HEK293T (cell line): Measurements from ENCODE around the gene NOC2L.

Source experiments
- CTCF ChIA-PET: fragments of 350-600 bp; formaldehyde crosslinking; extraction: SDS; loops from one replicate; lab custom pipeline; 2021; ENCODE audit warnings: antibody characterized with exemption, inconsistent platforms; lab: Yijun Ruan, JAX
- POLR2A ChIA-PET: fragments of 350-600 bp; formaldehyde crosslinking; extraction: SDS; loops from one replicate; lab custom pipeline; 2020; ENCODE audit warnings: antibody characterized with exemption, inconsistent platforms; lab: Yijun Ruan, JAX
- DNase-seq: peaks from one replicate; pipeline ENCODE4 v3.0.0; 2012; ENCODE audit warnings: mixed read lengths; ENCODE audit errors: extremely low spot score
- ARNT ChIP-seq: fragments of 450-650 bp; IDR thresholded peaks from 2 replicates; pipeline ENCODE4 v1.6.1; 2017; ENCODE audit warnings: mild to moderate bottlenecking
- BHLHE40 ChIP-seq: fragments of 450-650 bp; IDR thresholded peaks from 2 replicates; pipeline ENCODE4 v1.6.1; 2016; ENCODE audit warnings: mild to moderate bottlenecking, moderate library complexity, borderline replicate concordance
- CTBP1 ChIP-seq: fragments of 450-650 bp; IDR thresholded peaks from 2 replicates; pipeline ENCODE4 v1.6.1; 2016; ENCODE audit warnings: borderline replicate concordance
- ELF4 ChIP-seq: fragments of 450-650 bp; IDR thresholded peaks from 2 replicates; pipeline ENCODE4 v1.6.1; 2017; ENCODE audit warnings: antibody characterized with exemption
- FOXA1 ChIP-seq: fragments of 450-650 bp; IDR thresholded peaks from 2 replicates; pipeline ENCODE4 v1.6.1; 2016; ENCODE audit warnings: mild to moderate bottlenecking
- FOXK2 ChIP-seq: fragments of 450-650 bp; IDR thresholded peaks from 2 replicates; pipeline ENCODE4 v1.6.1; 2016; ENCODE audit warnings: mild to moderate bottlenecking
- FOXM1 ChIP-seq: fragments of 450-650 bp; IDR thresholded peaks from 2 replicates; pipeline ENCODE4 v1.6.1; 2017; ENCODE audit warnings: mild to moderate bottlenecking, borderline replicate concordance
- HDGF ChIP-seq: fragments of 450-650 bp; IDR thresholded peaks from 2 replicates; pipeline ENCODE4 v1.6.1; 2017; ENCODE audit warnings: antibody characterized with exemption, borderline replicate concordance
- L3MBTL2 ChIP-seq: fragments of 450-650 bp; conservative IDR thresholded peaks from 2 replicates; pipeline ENCODE4 v1.6.1; 2016; ENCODE audit warnings: mild to moderate bottlenecking
- LEF1 ChIP-seq: fragments of 450-650 bp; IDR thresholded peaks from 2 replicates; pipeline ENCODE4 v1.6.1; 2017; ENCODE audit warnings: mild to moderate bottlenecking, borderline replicate concordance
- NFRKB ChIP-seq: fragments of 450-650 bp; IDR thresholded peaks from 2 replicates; pipeline ENCODE4 v1.6.1; 2016; ENCODE audit warnings: mild to moderate bottlenecking, moderate library complexity
- SP1 ChIP-seq: fragments of 450-650 bp; IDR thresholded peaks from 2 replicates; pipeline ENCODE4 v1.6.1; 2017
- SUZ12 ChIP-seq: fragments of 450-650 bp; IDR thresholded peaks from 2 replicates; pipeline ENCODE4 v1.6.1; 2016; ENCODE audit warnings: mild to moderate bottlenecking
- TARDBP ChIP-seq: fragments of 450-650 bp; IDR thresholded peaks from 2 replicates; pipeline ENCODE4 v1.6.1; 2016
- ZNF384 ChIP-seq: fragments of 450-650 bp; IDR thresholded peaks from 2 replicates; pipeline ENCODE4 v1.6.1; 2016
- TF ChIP-seq, protein P1 (sequence below): fragments of 450-650 bp; IDR thresholded peaks from 2 replicates; pipeline ENCODE4 v1.6.1; 2016

NOC2L gene

DNA sequence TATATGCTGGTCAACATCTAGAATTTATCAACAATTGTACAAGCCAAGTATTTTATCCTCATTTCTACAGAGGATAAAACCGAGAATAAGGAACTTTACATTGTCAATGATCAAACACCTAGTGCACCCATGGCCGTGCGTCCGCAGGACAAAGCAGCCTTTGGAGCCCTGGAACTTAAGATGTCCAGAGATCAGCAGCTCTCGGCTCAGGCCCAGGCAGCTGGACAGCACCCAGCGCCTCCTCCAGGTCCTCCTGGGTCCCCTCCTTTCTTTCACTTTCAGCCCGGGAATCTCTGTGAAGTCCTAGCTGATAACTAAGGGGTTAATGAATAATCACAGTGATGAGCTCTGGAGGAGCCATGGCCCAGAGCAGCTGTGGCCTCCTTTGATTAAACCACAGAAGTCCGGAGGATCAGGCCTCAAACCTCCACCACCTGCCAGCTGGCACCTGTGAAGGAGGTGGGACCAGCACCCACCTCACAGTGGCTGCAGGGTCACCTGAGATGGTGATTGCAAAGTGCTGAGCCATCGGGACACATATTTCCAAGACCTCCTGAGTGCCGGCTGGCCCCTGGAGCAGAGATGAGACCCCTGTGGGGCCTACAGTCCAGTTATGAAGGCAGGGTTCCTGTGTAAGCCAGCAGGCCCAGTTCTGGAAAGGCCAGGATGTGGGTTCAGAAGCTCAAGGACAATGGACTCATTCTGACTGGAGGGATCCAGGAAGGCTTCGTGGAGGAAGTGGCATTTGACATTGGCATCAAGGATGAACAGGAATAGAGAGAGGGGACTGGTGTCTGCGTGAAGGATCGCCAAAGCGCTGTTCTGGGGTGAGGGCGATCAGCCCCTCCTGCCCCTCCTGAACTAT, 46.9 kb downstream of the NOC2L start:
- DNase-seq, result no peak
- TF ChIP-seq SUZ12 (no peak), FOXA1 (no peak)
- POLR2A ChIA-PET, result interaction anchor here (0.7 to 1.9 kb wide), 3 partner anchors 11 to 31 kb away, joined by 4 to 5 read pairs (median 4); no protein-coding TSS in a partner anchor
- CTCF ChIA-PET, result interaction anchor here (0.7 to 1.3 kb wide), 2 partner anchors 19 to 43 kb away, joined by 3 to 5 read pairs; no protein-coding TSS in a partner anchor

DNA sequence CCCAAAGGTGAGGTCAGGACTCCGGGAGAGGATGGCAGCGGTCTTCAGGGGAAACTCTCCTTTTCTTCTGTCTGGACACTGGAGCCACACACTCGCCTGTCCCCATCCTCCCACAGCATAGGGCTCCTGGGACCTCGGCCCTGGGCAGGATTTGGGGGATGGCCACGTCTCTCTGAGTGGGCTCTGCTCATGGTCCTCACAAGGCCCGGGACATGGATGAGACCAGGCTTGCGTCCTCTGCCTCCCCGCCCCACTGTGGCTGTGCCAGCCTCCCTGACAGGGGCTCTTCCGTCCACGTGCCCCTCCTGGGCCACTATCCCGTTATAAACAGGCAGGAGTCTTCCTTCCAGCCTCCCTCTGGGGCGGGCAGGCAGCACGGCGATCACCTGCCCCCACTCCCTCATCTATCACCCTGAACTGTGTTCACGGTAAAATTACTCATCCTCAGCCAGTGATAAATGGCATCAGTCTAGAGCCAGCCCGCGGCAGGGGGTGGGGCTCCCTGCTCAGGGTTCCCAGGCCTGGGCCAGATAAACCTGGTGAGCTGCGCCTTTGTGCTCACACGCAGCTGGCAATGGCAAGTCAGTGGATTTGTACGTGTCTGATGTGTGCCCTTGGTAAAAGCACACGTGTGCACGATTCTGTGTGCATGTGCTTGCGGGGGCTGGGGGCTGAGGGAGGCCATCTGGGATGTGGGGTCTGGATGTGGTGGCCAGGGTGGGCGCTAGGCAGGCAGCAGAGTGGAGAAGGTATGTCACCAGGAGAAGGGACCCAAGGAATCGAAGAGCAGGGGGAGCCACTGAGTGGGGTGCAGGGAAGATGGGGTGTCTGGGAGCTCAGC, 48.0 kb downstream of the NOC2L start:
- POLR2A ChIA-PET, result interaction anchor here (0.7 to 1.9 kb wide), 2 partner anchors 12 to 32 kb away, joined by 4 to 5 read pairs; no protein-coding TSS in a partner anchor
- TF ChIP-seq SUZ12, result no peak
- TF ChIP-seq FOXK2, result no peak
- TF ChIP-seq ZNF384, result no peak
- CTCF ChIA-PET, result no interaction called here
- DNase-seq, result no peak

DNA sequence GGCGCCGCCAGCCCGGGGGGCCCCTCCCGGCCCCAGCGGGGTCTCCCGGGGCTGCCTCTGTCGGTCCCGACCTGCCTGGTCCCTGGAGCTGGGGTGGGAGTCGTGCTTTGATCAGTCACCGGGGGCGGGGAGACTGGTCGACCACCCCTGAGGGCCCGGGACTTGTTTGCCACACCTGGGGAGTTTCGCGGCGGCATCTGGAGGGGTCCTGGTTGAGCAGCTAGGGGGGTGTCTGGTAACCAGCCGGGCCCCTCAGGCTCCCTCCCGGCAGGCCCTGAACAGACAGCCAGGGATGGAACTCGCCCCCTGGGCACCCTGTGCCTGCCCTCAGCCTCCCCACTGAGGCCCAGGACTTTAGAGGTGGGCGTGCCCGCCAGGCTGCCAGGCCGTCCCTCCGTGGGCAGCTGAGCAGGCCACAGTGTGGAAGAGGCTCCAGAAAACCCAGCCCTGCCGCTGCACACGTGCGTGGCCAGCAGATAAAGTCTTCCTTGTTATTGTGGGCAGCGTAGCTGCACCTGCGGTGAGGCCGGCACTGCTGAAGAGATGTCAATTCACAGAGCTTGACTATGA, 48.7 kb downstream of the NOC2L start:
- DNase-seq, result no peak
- CTCF ChIA-PET, result no interaction called here
- POLR2A ChIA-PET, result no interaction called here
- TF ChIP-seq CTBP1 (no peak), LEF1 (no peak), ARNT (no peak), FOXA1 (no peak), FOXM1 (no peak), SP1 (no peak), L3MBTL2 (no peak), ZNF384 (no peak), ELF4 (no peak), BHLHE40 (no peak), TARDBP (no peak), NFRKB (no peak), FOXK2 (no peak), SUZ12 (no peak), HDGF (no peak)
- TF ChIP-seq, protein P1, sequence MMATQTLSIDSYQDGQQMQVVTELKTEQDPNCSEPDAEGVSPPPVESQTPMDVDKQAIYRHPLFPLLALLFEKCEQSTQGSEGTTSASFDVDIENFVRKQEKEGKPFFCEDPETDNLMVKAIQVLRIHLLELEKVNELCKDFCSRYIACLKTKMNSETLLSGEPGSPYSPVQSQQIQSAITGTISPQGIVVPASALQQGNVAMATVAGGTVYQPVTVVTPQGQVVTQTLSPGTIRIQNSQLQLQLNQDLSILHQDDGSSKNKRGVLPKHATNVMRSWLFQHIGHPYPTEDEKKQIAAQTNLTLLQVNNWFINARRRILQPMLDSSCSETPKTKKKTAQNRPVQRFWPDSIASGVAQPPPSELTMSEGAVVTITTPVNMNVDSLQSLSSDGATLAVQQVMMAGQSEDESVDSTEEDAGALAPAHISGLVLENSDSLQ, result no peak

DNA sequence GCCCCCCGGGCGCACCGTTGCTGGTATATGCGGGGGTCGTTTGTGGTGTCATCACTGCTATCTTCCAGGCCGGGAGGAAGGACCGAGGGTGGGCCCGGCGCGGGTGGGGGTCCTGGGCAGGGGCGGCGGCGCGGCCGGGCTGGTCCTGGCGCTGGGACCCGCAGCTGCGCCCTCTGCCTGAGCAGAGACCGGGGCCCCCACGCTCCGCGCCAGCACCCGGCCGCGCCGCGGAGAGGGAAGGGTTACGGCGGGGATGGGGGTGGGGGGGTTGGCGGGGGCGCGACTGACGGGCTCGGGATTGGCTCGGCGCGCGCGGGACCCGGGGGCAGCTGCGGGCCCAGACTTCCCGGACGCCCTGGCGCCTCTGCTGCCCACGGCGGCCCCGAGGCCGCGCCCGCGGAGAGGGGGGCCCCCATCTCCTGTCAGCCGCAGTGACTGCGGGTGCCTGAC, 49.2 kb downstream of the NOC2L start:
- POLR2A ChIA-PET, result no interaction called here
- DNase-seq, result no peak
- CTCF ChIA-PET, result no interaction called here
- TF ChIP-seq CTBP1 (no peak), FOXM1 (no peak), ZNF384 (no peak), TARDBP (no peak), FOXK2 (no peak), HDGF (no peak), L3MBTL2 (no peak), LEF1 (no peak), SP1 (no peak), BHLHE40 (no peak), ARNT (no peak), ELF4 (no peak), NFRKB (no peak), FOXA1 (no peak)
- TF ChIP-seq, protein P1, result no peak

DNA sequence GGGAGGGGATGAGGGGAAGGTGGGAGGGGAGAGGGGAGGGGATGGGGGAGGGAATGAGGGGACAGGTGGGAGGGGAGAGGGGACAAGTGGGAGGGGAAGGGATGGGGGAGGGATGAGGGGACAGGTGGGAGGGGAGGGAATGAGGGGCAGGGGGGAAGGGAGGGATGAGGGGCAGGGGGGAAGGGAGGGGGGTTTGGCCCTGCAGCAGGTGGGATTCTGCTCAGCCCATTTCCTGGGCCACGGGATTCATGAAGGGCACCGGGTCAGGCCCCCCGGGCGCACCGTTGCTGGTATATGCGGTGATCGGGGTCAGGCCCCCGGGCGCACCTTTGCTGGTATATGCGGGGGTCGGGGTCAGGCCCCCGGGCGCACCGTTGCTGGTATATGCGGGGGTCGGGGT, 50.4 kb downstream of the NOC2L start:
- POLR2A ChIA-PET, result no interaction called here
- CTCF ChIA-PET, result no interaction called here
- TF ChIP-seq SP1 (no peak), TARDBP (no peak), ZNF384 (no peak), ELF4 (no peak), FOXM1 (no peak), L3MBTL2 (no peak), BHLHE40 (no peak), NFRKB (no peak), SUZ12 (no peak), LEF1 (no peak), HDGF (no peak), CTBP1 (no peak), FOXA1 (no peak)
- TF ChIP-seq, protein P1, result no peak
- DNase-seq, result no peak
